Stimulated activated CD4-positive, alpha-beta T cell treated with anti-CD3 and anti-CD28 coated beads, Interleukin-12 subunit alpha, Interleukin-12 subunit beta, amount 100 ng/mL, for 4 hours (primary cell): ENCODE results near the gene FBXL20.
A peak's percentile ranks its signal among the peaks of the same experiment; 100 is the strongest.

ENCODE experiments used
- DNase-seq: peaks from one replicate; pipeline ENCODE4 v3.0.0-alpha.2; 2020

FBXL20 gene

DNA sequence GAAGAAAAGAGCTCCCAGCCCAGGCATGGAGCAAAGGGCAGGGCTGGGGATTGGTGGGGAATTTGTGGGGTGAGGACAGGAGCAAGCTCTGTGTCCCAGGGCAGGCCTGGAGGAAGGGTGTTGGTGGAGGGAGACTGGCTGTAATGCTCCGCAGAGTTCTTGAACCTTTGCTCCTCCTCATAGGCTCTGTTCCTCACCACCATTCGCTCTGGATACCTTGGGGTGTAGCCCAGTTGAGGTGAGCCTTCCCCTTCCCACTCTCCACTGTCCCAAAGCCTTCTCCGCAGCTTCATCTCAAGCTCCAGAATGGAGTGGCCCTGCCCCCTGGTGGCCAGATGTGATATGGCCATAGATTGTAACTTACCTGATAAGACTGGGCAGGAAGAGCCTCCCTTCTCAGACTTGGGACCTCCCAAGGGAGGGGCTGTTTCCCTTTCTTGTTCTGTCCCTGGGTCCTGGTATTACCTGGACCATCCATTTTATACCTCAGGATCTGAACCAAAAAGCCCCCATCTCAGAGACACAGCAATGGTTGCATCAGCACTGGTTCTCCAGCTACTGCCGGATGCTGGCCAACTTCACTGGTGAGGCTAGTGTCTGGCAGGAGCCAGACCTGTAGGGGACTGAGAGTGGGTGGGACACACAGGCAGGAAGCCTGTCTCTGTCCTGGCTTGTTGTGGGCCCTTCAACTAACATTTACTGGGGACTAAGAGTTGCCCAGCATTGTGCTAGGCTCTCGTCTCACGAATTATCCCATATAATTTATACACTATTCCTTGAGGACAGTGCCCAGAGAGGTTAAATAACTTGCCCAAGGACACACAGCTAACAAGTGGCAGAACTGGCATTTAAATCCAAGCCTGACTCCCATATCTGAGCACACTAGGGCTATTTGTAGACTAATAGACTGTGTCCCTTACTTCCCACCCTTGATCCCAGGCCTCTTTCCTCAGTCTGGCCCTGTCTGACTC lies 156.5 kb downstream of the FBXL20 start:
- peak; percentile 85 for DNase-seq

DNA sequence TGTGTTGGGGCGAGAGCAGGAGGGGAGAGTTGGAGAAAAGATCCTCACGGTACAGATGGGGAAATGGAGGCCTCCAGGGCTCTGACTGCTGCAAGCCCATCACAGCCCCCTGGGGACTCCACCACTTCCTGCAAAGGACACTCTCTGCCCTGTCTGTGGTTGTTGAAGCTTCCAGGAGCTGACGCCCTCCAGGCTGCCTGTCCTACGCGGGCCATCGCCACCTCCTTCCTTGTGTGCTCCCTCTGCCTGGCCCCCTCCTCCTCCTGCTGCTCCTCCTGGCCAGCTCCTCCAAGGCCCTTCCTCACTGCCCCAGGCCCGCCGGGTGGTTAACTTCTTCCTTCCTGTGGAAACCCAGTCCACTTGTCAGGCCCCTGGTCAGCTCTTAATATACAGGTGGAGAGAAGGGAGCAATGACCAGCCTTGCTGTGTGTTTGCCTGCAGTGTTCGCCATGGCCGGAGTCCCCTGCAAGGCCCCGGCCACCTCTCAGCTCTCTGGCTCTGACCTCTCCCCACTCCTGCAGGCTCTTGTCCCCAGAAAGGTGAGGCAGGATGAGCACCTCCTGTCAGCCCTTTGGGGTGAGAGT lies 157.3 kb downstream of the FBXL20 start:
- no peak for DNase-seq

DNA sequence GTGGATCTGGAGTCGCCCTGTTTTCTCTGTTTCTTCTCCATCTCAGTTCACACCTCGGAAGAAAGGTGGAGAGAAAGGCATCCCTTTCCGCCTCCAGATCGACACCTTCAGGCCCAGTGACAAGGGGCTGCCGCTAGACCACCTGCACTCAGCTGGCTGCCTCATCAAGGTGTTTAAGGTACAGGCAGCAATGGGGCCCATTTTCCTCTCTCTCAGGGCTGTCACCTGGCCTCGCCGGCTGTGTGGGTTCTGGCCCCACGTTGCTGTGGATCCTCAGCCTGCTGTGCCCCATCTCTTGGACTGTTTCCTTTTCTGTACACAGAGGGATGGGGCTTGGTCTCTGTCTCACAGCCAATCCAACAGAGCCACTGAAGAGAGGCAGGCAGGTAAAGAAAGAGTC lies 158.3 kb downstream of the FBXL20 start:
- no peak for DNase-seq

DNA sequence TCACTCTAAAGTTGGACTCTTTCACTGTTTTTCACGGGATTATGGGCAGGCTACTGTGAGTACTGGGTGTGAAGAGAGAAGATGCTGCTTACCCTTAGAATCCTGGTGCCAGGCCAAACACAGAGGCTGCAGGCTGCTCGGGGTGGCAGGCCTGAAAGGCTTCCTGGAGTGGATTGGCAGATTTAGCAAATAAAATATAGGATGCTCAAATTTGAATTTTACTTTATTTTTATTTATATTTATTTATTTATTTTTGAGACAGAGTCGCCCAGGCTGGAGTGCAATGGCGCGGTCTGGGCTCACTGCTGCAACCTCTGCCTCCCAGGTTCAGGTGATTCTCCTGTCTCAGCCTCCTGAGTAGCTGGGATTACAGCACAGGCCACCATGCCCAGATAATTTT lies 160.8 kb downstream of the FBXL20 start:
- DNase-seq: no peak

DNA sequence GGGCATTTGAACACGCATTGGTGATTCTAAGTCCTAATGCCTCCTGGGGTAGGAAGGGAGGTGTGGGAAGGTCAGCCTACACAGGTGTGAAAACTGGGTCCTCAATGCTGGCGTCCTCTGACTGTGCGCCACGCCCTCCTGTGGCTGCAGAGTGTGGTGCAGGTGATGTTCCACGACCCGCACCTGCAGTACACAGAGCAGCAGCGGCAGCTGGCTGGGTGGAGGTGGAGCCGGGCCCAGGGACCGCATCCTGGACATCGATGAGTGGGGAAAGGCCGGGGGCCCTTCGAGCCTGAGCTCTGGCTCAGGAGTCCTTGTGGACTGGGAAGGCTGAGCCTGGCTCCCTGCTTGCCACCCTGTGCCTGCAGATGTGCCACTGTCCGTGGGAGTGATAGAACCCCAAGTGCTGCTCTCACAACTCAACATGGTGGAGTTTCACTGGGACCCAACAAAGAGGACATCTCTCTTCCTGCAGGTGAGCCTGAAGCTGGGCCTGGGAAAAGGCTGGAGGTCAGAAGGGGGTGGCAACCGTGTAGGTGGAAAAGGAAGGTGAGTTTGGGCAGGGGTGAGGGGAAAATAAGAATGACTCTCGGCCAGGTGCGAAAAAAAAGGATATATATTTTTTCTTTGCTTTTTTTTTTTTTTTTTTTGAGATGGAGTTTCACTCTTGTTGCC lies 161.6 kb downstream of the FBXL20 start:
- DNase-seq: peak; percentile 59

DNA sequence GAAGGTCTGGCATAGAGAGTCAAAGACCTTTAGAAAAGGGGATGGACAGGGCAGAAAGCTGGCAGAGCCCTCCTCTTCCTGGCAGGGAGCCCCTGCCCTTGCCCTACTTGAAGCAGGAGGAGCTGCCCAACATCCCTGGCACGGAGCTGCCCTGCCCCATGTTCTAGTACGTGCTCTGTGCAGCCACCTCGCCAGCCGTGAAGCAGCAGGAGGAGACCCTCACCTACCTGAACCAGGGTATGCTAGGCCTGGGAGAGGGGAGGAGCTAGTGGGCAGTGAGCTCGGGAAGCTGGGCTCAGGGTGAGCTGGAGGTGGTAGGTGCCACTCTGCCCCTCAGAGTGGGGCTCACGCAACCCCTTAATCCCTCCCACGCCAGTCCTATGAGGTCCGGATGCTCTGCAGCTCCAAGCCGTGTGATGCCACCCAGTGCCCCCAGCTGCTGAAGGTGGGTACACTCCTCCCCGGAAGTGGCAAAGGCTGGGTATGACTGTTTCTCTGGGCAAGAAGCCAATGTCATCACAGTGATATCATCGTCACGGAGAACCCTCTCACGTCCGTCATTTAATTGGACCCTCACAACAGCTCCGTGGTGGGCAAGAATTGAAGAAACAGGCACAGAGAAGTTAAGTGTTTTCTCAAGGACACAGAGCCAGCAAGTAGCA lies 163.0 kb downstream of the FBXL20 start:
- DNase-seq: peak; percentile 46

DNA sequence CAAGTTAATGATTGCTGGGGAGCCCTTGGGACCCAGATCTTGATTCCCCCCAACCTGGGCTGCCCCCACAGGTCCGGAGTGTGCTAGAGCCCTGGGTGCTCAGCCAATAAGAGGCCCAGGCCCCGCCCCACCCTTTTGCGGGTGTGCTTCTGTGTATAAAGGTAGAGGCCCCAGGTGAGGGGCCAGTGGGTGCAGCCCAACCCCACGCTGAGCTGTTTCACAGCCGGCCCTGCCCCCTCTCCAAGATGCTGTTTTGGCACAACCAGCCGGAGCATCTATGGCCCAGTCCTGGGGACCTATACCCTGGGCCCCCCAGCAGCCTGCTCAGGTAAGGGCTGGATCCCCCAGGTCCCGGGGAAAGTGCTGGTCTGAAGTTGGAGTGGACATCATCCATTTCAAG lies 163.8 kb downstream of the FBXL20 start:
- DNase-seq: no peak

DNA sequence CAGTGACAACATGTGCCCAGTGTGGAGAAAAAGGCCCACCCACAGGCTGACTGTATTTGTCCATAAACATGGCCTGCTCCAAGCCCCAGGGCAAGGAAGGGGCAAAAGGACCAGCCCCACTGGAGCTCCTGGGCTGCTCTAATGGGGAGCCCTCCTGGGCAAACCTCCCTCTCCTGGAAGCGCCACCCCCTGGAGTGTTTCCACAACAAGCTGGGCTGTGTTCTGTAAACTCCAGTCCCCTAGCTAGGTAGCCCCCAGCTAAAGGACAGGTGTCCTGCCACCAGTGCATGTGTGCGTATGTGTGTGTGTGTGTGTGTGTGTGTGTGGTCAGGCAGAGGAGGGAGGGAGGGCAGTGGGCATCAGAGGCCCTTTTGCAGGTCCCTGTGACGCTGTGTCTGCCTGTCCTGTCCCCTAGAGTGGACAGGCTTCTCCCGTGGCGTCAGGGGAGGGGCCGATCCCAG lies 164.4 kb downstream of the FBXL20 start:
- DNase-seq: no peak

DNA sequence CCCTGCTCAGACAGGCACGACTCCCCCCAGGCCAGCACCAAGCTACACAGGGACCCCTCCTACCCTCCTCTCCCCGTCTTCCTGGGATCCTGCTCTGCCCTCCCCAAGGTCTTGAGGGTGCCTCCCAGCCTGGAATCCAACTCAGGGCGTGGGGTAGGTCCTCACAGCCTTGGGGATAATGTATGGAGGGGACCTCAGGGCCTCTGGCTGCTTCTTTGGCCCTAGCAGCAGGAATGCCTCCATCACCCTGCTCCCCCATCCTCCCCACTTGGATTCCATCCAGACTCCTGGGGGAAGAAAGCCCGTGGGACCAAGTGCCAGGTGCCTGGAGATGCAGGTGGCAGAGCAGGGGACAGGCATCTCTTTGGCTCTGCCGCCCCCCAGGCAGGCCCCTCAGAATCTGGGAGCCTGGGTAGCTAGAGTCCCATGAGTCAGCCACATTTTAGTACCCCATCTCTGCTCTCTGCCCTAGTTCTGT lies 164.9 kb downstream of the FBXL20 start:
- no peak for DNase-seq

DNA sequence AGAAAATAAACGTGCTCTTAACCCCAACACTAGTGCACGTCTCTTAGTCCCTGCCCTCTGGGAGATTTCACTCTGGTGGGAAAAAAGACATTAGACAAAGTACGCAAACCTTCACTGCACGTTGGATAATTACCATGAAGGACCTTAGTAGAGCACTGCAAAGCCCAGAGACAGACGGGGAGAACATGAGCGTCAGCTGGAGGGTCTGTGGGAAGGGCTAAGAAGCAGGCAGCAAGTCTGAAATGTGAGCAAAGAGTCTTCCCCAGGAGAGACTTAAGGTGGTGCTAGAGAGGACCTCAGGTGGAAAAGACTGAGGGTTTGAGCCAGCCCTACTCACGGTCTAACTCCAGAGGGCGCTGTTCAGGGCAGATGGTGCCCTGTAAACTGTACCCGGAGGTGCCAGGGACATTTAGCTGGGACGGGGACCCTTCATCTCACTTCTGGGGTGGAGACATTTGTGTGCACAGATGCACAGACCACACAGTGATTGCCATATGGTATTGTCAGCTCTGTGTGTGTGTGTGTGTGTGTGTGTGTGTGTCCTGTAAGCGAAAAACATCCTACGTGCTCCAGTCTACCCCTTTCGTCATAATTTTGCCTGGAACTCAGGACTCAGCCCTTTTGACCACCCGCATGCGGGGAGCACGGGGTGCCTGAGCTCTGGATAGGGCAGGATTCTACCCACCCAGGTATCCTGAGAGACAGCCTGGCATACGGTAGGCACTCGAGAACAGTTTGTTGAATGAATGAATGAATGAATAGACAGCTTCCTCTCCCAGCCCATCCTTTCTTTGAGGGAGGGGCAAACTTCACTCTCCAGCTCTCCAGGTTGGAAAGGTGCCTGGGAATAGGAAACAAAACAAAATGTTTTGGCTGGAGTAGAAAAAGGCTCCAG lies 165.6 kb downstream of the FBXL20 start:
- no peak for DNase-seq

DNA sequence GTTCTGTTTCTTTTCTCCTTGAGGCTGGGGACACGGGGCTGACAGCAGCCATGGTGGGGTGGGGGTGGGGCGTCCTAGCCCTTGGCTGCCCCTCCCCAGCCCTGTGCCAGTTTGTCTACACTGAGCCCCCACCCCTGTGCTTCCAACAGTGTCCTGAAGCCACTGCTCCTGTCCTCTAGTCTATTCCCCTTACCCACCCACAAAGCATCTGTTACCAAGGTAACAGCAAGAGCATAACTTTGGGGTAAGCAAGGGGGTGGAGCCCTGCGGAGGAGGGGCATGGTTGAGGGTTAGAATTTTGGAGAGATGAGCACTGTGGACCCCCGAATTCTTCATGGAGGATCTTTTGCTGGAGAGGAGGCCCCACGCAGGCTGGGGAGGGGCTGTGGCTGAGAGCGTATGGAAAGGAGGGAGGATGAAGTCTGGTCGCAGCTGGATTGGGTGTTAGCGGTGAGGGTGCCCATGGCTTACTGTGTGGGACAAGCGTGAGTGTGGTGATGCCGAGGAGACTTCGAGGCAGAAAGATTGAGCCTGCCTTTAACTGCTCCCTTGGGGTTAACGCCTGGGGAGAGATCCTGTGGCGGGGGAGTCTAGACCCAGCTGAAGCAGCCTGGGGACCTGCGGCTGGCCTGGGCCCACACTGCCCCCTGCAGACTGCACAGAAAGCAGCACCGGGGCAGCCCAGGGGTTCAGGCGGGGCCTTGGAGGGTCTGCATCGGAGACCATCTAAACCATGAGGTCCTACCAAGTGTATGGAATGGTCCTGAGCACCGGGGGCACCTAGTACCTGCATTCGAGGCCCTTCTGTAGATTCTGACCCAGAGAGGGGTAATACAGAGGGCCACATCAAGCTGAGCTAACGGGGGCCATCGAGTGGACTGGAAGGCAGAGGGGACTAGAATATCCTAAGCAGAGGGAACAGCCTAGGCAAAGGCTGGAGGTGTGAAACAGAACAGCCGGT lies 169.6 kb downstream of the FBXL20 start:
- DNase-seq: peak; percentile 51

DNA sequence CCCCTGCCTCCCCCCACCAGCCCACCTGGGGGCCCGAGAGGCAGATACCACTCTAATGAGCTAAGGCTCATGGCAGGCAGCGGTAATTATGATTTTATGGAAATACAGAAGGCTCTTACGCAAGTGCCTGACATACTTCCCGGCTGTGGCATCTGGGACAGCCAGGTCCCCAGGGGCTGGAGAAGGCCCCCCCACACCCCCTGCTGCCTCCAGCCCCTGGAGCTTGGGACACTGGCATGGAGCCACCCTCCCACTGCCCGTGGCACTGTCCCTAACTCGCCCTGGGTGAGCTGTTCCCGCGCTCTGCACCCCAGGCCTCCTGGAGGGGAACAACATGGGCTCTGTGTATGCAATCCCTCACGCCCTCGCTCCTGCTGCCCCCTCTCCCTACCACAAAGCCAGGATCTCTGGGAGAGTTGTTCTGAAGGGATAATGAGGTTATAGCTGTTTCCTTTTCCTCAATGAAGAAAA lies 170.3 kb downstream of the FBXL20 start:
- DNase-seq: no peak

DNA sequence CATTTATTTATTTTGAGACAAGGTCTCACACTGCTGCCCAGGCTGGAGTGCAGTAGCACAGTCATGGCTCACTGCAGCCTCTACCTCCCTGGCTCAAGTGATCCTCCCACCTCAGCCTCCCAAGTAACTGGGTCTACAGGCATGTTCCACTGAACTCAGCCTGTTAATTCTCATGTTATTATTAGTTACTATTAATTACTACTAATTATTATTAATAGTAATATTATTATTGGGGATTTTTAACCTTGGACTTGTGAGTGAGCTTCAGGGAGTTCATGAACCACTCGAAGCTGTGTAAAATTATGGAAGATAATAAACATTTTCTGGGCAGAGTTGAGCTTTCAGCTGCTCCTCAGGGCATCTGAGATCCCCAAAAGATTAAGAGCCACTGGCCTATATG lies 171.1 kb downstream of the FBXL20 start:
- no peak for DNase-seq

DNA sequence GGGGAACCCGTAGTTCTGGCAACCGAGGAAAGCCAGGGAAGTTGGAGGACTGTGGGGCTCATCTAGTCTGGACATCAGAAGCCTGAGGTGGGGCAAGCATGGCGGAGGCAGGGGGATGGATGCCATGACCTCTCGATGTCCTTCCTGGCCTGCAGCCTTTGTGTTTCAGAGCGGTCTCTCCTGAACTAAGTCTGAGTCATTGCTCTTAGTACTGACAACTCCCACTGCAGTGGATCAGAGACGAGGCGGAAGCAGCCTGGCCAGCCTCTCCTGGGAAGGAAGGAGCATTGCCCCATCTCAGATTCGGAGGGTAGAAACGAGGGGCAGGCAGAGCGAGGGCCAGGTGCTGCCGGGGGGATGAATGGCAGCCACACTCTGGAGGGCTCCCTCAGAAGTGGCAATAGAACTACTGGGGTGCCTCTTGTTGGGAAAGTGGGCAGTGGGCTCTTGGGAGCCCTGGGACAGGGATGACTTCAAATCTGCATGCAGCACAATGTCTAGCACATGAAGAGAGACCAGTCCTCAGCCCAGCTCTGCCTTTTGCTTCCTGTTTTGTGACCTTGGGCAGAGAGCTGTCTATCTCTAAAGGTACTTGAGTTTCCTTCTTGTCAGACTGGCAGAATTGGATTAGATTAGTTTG lies 172.0 kb downstream of the FBXL20 start:
- no peak for DNase-seq

DNA sequence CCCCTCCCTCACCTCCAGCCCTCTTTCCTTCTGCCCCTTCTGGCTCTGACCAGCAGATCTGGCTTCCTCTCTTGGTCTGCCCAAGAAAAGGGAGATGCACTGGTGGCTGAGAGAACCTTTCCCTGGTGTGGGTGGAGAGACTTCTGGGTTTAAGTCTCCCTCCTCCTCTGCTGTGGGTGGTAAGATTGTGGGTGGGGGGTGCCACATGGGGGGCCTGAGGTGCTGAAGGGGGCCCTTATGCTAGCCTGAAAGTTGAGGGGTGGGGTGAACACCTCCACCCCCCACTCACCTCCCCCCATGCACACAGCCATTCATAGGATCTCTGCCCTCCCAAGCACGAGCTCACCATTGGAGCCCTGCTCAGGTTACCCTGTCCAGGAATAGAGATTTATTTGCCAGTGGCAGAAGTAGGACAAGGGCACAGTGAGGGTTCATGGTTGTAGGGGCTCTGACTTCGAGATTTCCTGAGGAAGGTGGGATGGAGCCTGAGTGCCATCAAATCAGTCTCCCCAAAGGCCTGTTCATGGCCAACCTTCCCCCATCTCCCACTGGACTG lies 174.0 kb downstream of the FBXL20 start:
- no peak for DNase-seq

DNA sequence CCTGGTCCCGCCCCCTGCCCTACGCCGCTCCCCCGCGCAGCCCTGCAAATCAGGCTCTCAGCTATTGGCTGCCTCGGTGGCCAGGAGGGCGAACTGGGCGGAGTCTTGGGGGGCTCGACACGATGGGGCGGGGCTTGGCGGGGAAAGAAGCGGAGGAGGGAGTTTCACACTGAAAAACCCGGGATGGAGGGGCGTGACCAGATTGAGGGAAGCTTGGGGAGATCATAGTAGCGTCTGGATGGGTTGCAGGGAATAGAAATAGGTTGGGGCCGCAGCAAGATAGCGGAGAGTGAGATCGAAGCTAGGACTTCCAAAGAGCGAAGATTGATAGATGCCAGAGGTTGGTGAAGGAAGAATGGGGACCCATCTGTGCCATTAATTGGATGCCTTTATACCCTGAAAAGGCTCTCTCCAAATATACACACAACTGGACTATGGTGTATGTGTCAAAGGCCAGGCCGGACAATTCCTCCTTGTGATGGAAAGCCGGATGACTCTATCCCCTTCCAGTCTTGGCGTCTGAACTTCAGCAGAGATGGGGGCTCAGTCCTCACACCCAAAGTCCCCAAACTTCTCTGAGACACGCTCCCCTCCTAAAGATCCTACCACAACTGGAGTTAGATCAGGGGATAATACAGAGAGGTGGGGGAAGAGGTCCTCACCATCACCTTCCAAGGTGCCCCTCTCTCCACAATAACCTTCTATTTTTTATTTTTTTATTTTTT lies 175.3 kb downstream of the FBXL20 start:
- peak; percentile 51 for DNase-seq

DNA sequence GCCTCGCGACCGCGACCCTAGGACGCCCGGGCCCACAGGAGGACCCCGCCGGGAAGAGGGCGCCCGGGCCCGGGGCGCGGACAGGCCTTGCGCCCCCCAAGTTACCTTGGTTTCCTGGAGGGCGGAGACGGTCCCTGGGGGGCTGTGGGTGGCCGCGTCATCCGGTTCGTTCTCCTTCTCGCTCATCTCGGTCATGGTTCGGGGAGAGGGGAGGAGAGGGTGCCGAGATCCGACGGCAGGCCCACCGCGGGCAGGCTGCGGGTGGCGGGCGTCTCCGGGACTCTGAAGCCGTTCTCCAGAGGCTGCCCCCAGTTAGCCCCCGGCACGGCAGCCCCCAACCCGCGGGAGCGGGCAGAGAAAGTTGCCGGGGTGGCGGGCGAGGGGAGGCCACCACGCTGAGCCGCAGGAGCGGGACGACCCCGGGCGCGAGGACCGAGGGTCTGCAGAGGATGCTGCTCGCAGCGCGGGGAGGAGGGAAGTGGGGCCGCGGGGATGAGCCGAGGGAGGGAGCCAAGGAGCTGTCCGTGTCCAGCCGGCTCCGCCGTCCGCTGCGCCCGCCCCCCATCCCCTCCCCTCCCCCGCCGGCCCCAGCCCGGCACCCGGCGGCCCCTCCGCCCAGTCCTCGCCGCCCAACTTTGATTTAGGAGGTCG lies 176.0 kb downstream of the FBXL20 start, which contains the start of gene STAC2:
Gene STAC2 (minus strand): TSS at position 638 of the 651 bp plus-strand sequence. CDS start 443 bp downstream, at position 195.
- DNase-seq: no peak

DNA sequence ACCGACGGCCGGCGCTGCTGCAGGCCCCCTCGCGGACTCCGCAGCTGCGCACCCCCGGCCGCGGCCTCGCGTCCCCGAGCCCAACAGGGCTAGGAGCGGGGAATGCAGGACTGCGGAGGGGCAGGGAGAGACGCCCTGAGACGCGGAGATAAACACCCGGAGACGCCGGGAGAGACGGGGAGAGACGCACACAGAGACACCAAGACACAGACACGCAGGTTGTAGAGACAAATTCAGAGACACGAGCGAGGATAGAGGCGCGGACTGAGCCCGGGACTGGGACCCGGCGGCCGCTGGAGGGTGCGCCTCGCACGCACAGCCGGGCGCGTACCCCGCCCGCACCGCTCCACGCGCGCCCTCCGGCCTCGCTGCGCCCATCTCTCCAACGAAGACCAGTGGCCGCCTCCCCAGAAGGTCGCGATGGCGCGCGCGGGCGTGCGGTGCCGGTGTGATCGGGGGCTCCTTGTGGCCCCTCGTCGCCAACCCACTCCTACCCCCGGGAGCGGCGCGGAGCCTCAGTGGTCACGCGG lies 176.6 kb downstream of the FBXL20 start:
- DNase-seq: no peak
